ENCODE results near the gene APIP.

The APIP gene

GRCh38 chr11:34886609-34887008 lies 29.6 kb downstream of the APIP start:
- no peak for DNase-seq

GRCh38 chr11:34881900-34882299 lies 34.3 kb downstream of the APIP start:
- DNase-seq = no peak

GRCh38 chr11:34877375-34877975 lies 38.7 kb downstream of the APIP start:
- DNase-seq = no peak

- no peak for DNase-seq
These were observed 42.0 kb downstream of the APIP start for GRCh38 chr11:34874202-34874601.

- DNase-seq = no peak
These were observed 45.5 kb downstream of the APIP start for GRCh38 chr11:34870548-34871196.

GRCh38 chr11:34869425-34869824 lies 46.8 kb downstream of the APIP start:
- DNase-seq = no peak

- DNase-seq = no peak
These were observed 49.8 kb downstream of the APIP start for GRCh38 chr11:34866375-34866774.

GRCh38 chr11:34865261-34865660 lies 50.9 kb downstream of the APIP start:
- DNase-seq = no peak

- no peak for DNase-seq
These were observed 51.8 kb downstream of the APIP start for GRCh38 chr11:34864424-34864823.

- no peak for DNase-seq
These were observed 53.1 kb downstream of the APIP start for GRCh38 chr11:34863048-34863447.

GRCh38 chr11:34860518-34860917 lies 55.7 kb downstream of the APIP start:
- no peak for DNase-seq

- no peak for DNase-seq
These were observed 56.1 kb downstream of the APIP start for GRCh38 chr11:34860034-34860433.

GRCh38 chr11:34859496-34859895 lies 56.7 kb downstream of the APIP start:
- no peak for DNase-seq

GRCh38 chr11:34857463-34857862 lies 58.7 kb downstream of the APIP start:
- no peak for DNase-seq

GRCh38 chr11:34856251-34856650 lies 59.9 kb downstream of the APIP start:
- no peak for DNase-seq

- no peak for DNase-seq
These were observed 60.5 kb downstream of the APIP start for GRCh38 chr11:34855754-34856095.

GRCh38 chr11:34855021-34855753 lies 61.0 kb downstream of the APIP start:
- no peak for DNase-seq

- DNase-seq = no peak
These were observed 64.3 kb downstream of the APIP start for GRCh38 chr11:34851916-34852315.

GRCh38 chr11:34850334-34850733 lies 65.8 kb downstream of the APIP start:
- no peak for DNase-seq

- DNase-seq = no peak
These were observed 69.7 kb downstream of the APIP start for GRCh38 chr11:34846467-34846866.

GRCh38 chr11:34844463-34845112 lies 71.6 kb downstream of the APIP start:
- DNase-seq = no peak

GRCh38 chr11:34843271-34843670 lies 72.9 kb downstream of the APIP start:
- DNase-seq = no peak

- DNase-seq = peak in 2 of 5 donors; percentile 11 to 39
These were observed 75.3 kb downstream of the APIP start for GRCh38 chr11:34840736-34841386.

Measured in T-helper 1 cell (primary cell).